ENCODE data around the gene ADGRA3.

ADGRA3 gene

GRCh38 chr4:22492987-22493386 is 22.9 kb downstream of the ADGRA3 start:
- Histone ChIP-seq H3K4me3 (ENCODE audit: low read depth, low read length) (no peak overlapping the region), H3K36me3 (no peaks in the 10 kb centered on the region), H3K27me3 (ENCODE audit: insufficient read depth, low read depth, severe bottlenecking) (no peaks in the 10 kb centered on the region), H3K9me3 (ENCODE audit: severe bottlenecking) (no peaks in the 10 kb centered on the region), H3K27ac (no peak overlapping the region)
- no peak for DNase-seq
- no peak for TF ChIP-seq CTCF (IDR thresholded peaks at IDR 0.05; ENCODE audit: low read depth, low read length)

- no peak for TF ChIP-seq CTCF (IDR thresholded peaks at IDR 0.05; ENCODE audit: low read depth, low read length)
- DNase-seq, result no peak
- Histone ChIP-seq H3K9me3 (ENCODE audit: severe bottlenecking) (no peaks in the 10 kb centered on the region), H3K27me3 (ENCODE audit: insufficient read depth, low read depth, severe bottlenecking) (no peaks in the 10 kb centered on the region), H3K4me3 (ENCODE audit: low read depth, low read length) (no peak overlapping the region), H3K36me3 (no peaks in the 10 kb centered on the region), H3K27ac (no peak overlapping the region)
These were observed 23.9 kb downstream of the ADGRA3 start for GRCh38 chr4:22491939-22492338.

GRCh38 chr4:22490718-22491315 is 25.0 kb downstream of the ADGRA3 start:
- DNase-seq, result no peak
- no peaks in the 10 kb centered on the region for H3K9me3 ChIP-seq (ENCODE audit: severe bottlenecking)
- TF ChIP-seq CTCF (IDR thresholded peaks at IDR 0.05; ENCODE audit: low read depth, low read length), result no peak
- H3K27ac ChIP-seq, result no peak overlapping the region
- no peaks in the 10 kb centered on the region for H3K27me3 ChIP-seq (ENCODE audit: insufficient read depth, low read depth, severe bottlenecking)
- H3K4me3 ChIP-seq (ENCODE audit: low read depth, low read length), result no peak overlapping the region
- no peaks in the 10 kb centered on the region for H3K36me3 ChIP-seq

GRCh38 chr4:22488106-22488505 is 27.8 kb downstream of the ADGRA3 start:
- no peak overlapping the region for H3K4me3 ChIP-seq (ENCODE audit: low read depth, low read length)
- no peaks in the 10 kb centered on the region for H3K36me3 ChIP-seq
- H3K27me3 ChIP-seq (ENCODE audit: insufficient read depth, low read depth, severe bottlenecking), result no peaks in the 10 kb centered on the region
- no peaks in the 10 kb centered on the region for H3K9me3 ChIP-seq (ENCODE audit: severe bottlenecking)
- no peak for TF ChIP-seq CTCF (IDR thresholded peaks at IDR 0.05; ENCODE audit: low read depth, low read length)
- H3K27ac ChIP-seq, result no peak overlapping the region
- no peak for DNase-seq

- H3K27me3 ChIP-seq (ENCODE audit: insufficient read depth, low read depth, severe bottlenecking), result no peaks in the 10 kb centered on the region
- no peaks in the 10 kb centered on the region for H3K36me3 ChIP-seq
- H3K27ac ChIP-seq, result no peak overlapping the region
- no peaks in the 10 kb centered on the region for H3K9me3 ChIP-seq (ENCODE audit: severe bottlenecking)
- H3K4me3 ChIP-seq (ENCODE audit: low read depth, low read length), result no peak overlapping the region
- DNase-seq, result peak; percentile 27
- no peak for TF ChIP-seq CTCF (IDR thresholded peaks at IDR 0.05; ENCODE audit: low read depth, low read length)
These were observed 28.5 kb downstream of the ADGRA3 start for GRCh38 chr4:22487328-22487727.

GRCh38 chr4:22486276-22486675 is 29.6 kb downstream of the ADGRA3 start:
- DNase-seq, result no peak
- Histone ChIP-seq H3K27me3 (ENCODE audit: insufficient read depth, low read depth, severe bottlenecking) (no peaks in the 10 kb centered on the region), H3K36me3 (no peaks in the 10 kb centered on the region), H3K9me3 (ENCODE audit: severe bottlenecking) (no peaks in the 10 kb centered on the region), H3K4me3 (ENCODE audit: low read depth, low read length) (no peak overlapping the region), H3K27ac (peak overlapping the region; percentile 83)
- no peak for TF ChIP-seq CTCF (IDR thresholded peaks at IDR 0.05; ENCODE audit: low read depth, low read length)
